GM23338 (cell line): ENCODE data around the gene MAGI1. TPM values are rescaled to one million over a fixed set of nuclear protein-coding genes. Genes with fewer than 3 reads are reported as not detected.

Experiments
- ATAC-seq: fragments of 200-7000 bp; cut with Tn5 transposase; 3 replicates; pipeline ENCODE4 v1.9.1; 2020
- DNase-seq: peaks from one replicate; pipeline ENCODE4 v3.0.0-alpha.2; 2015; ENCODE audit warnings: low spot score
- H2AFZ ChIP-seq: fragments of 200-600 bp; sonication (generic); 2 replicates; pipeline ENCODE4 v1.8.0; 2016; ENCODE audit warnings: antibody characterized with exemption, mild to moderate bottlenecking, moderate library complexity
- H3F3A ChIP-seq: fragments of 200-600 bp; sonication (generic); replicated peaks from 2 replicates; pipeline ENCODE4 v1.8.0; 2017; ENCODE audit warnings: antibody characterized with exemption, mixed run types, low read depth
- H3K27ac ChIP-seq: fragments of 200-600 bp; sonication (generic); 2 replicates; pipeline ENCODE4 v1.6.1; 2016; ENCODE audit warnings: low read depth
- H3K27me3 ChIP-seq: fragments of 200-600 bp; sonication (generic); 2 replicates; pipeline ENCODE4 v1.8.0; 2016; ENCODE audit warnings: mild to moderate bottlenecking, mixed run types, moderate library complexity; ENCODE audit not compliant: insufficient read depth
- H3K36me3 ChIP-seq: fragments of 200-600 bp; sonication (generic); 2 replicates; pipeline ENCODE4 v1.8.0; 2016; ENCODE audit warnings: mild to moderate bottlenecking; ENCODE audit not compliant: insufficient read depth
- H3K4me1 ChIP-seq: fragments of 200-600 bp; sonication (generic); 2 replicates; pipeline ENCODE4 v1.8.0; 2016; ENCODE audit warnings: mild to moderate bottlenecking, moderate library complexity; ENCODE audit not compliant: insufficient read depth
- H3K4me2 ChIP-seq: fragments of 200-600 bp; sonication (generic); 2 replicates; pipeline ENCODE4 v1.7.1; 2017; ENCODE audit warnings: mixed run types
- H3K4me3 ChIP-seq: fragments of 200-600 bp; sonication (generic); 2 replicates; pipeline ENCODE4 v1.6.1; 2016; ENCODE audit warnings: mixed run types
- H3K79me2 ChIP-seq: fragments of 200-600 bp; sonication (generic); replicated peaks from 2 replicates; pipeline ENCODE4 v1.8.0; 2017; ENCODE audit warnings: mild to moderate bottlenecking; ENCODE audit not compliant: insufficient read depth
- H3K9me2 ChIP-seq: fragments of 200-600 bp; sonication (generic); 2 replicates; pipeline ENCODE4 v1.8.0; 2017; ENCODE audit not compliant: insufficient read depth
- H4K20me1 ChIP-seq: fragments of 200-600 bp; sonication (generic); replicated peaks from 2 replicates; pipeline ENCODE4 v1.8.0; 2017; ENCODE audit warnings: mild to moderate bottlenecking; ENCODE audit not compliant: insufficient read depth
- H3K27ac Mint-ChIP-seq: 2 replicates; pipeline ENCODE4 v1.8.0; 2020; ENCODE audit warnings: inconsistent platforms, mild to moderate bottlenecking, moderate library complexity, mixed read lengths
- H3K27me3 Mint-ChIP-seq: 3 replicates; pipeline ENCODE4 v1.8.0; 2022; ENCODE audit warnings: low read depth, mild to moderate bottlenecking, moderate library complexity, mixed read lengths, inconsistent platforms; ENCODE audit not compliant: insufficient read depth, poor library complexity
- H3K36me3 Mint-ChIP-seq: 3 replicates; pipeline ENCODE4 v1.8.0; 2021; ENCODE audit warnings: low read depth, mild to moderate bottlenecking, inconsistent platforms, moderate library complexity, mixed read lengths
- H3K4me1 Mint-ChIP-seq: 3 replicates; pipeline ENCODE4 v1.8.0; 2020; ENCODE audit warnings: mild to moderate bottlenecking, inconsistent platforms, mixed read lengths
- H3K4me3 Mint-ChIP-seq: 3 replicates; pipeline ENCODE4 v1.8.0; 2021; ENCODE audit warnings: moderate library complexity, mild to moderate bottlenecking, inconsistent platforms, mixed read lengths
- H3K9me3 Mint-ChIP-seq: 3 replicates; pipeline ENCODE4 v1.8.0; 2020; ENCODE audit warnings: moderate library complexity, mild to moderate bottlenecking, inconsistent platforms, mixed read lengths
- CREB1 ChIP-seq: fragments of 250-450 bp; sonication (Bioruptor Pico); IDR thresholded peaks from 2 replicates; pipeline ENCODE4 v1.5.0; 2020; ENCODE audit warnings: low read depth, mild to moderate bottlenecking, moderate library complexity
- EZH2 ChIP-seq: fragments of 200-600 bp; sonication (generic); IDR thresholded peaks from one replicate; pipeline ENCODE4 v1.8.0; 2017; ENCODE audit warnings: antibody characterized with exemption, mild to moderate bottlenecking, low read depth; ENCODE audit not compliant: unreplicated experiment
- POLR2AphosphoS5 ChIP-seq: IDR thresholded peaks from 2 replicates; pipeline ENCODE4 v1.6.1; 2016; ENCODE audit warnings: antibody characterized with exemption, low read depth
- REST ChIP-seq: IDR thresholded peaks from one replicate; pipeline ENCODE4 v1.6.1; 2018; ENCODE audit warnings: antibody characterized with exemption; ENCODE audit not compliant: unreplicated experiment
- ZNF331 ChIP-seq: fragments of 250-450 bp; sonication (Bioruptor Pico); IDR thresholded peaks from 2 replicates; pipeline ENCODE4 v1.5.0; 2020; ENCODE audit warnings: low read depth, mild to moderate bottlenecking, moderate library complexity
- ZNF462 ChIP-seq: fragments of 250-450 bp; sonication (Bioruptor Pico); IDR thresholded peaks from 2 replicates; pipeline ENCODE4 v1.5.0; 2020; ENCODE audit warnings: mild to moderate bottlenecking, moderate library complexity
- polyA plus RNA-seq: library from polyadenylated mRNA; unstranded; fragments of >200 nt; fragmentation: Nextera tagmentation; extraction: Ambion mirVana; gene quantifications from 2 replicates; pipeline ENCODE4 v1.2.1, GENCODE V29; 2016
- total RNA-seq: library from RNA; depleted of rRNA; stranded (reverse); fragments of >200 nt; shearing (Covaris generic); gene quantifications from 2 replicates; pipeline ENCODE4 v1.2.3, GENCODE V29; 2014

Gene MAGI1
- total and polyA plus RNA-seq, 2 experiments from 2014 or later = 27.4 to 71.2 TPM

- TF ChIP-seq REST (no peak), CREB1 (CRISPR knock-in tag) (no peak)
Measured at GRCh38 chr3:65537109-65537508, 501.6 kb downstream of the MAGI1 start (continued).

- no peak overlapping the region for H3K27ac ChIP-seq
- no peak overlapping the region for H3K4me3 Mint-ChIP-seq
- peaks cover 10% of the 10 kb centered on the region; the same call in 1 of the 2 replicates for H4K20me1 ChIP-seq
- H3K27me3 Mint-ChIP-seq = peaks cover 3% of the 10 kb centered on the region
- peaks cover 78% of the 10 kb centered on the region for H3K79me2 ChIP-seq
- no peak overlapping the region for H3K4me3 ChIP-seq
- no peak for DNase-seq
- H3K4me2 ChIP-seq = no peak overlapping the region
- H3K4me1 ChIP-seq = peaks cover 47% of the 10 kb centered on the region
- no peaks in the 10 kb centered on the region for H3K9me3 Mint-ChIP-seq
- H3K36me3 Mint-ChIP-seq = no peaks in the 10 kb centered on the region
- H3F3A ChIP-seq = no peaks in the 10 kb centered on the region; the same call in 1 of the 2 replicates
- no peak overlapping the region for H3K27ac Mint-ChIP-seq
- H3K36me3 ChIP-seq = no peaks in the 10 kb centered on the region
- H3K9me2 ChIP-seq = no peaks in the 10 kb centered on the region
- peaks cover 38% of the 10 kb centered on the region for H3K4me1 Mint-ChIP-seq
- H3K27me3 ChIP-seq = no peaks in the 10 kb centered on the region
- no peak overlapping the region for H2AFZ ChIP-seq
- ATAC-seq = no peak
- no peak for TF ChIP-seq ZNF331
- TF ChIP-seq CREB1 (CRISPR knock-in tag) = no peak
- no peak for TF ChIP-seq ZNF462 (CRISPR knock-in tag)
- TF ChIP-seq EZH2 = no peak
- no peak for TF ChIP-seq POLR2AphosphoS5
Measured at GRCh38 chr3:65535260-65535659, 503.5 kb downstream of the MAGI1 start.
